Activated T-helper 1 cell treated with anti-CD3 and anti-CD28 coated beads, Interleukin-2, amount 50 U/mL, for 16 hours (primary cell): ENCODE results near the gene XRCC6.
"Not testable (repeated sequence)": the region's sequence is repeated elsewhere in the genome, so short reads cannot be mapped to it uniquely, and the experiment has no call there.

Experiments
- DNase-seq, 2 donors: peaks; one replicate each; pipeline ENCODE4 v3.0.0-alpha.2; 2020; ENCODE audit warnings: low read depth in 1 of 2, low spot score in 1 of 2

Gene XRCC6

GRCh38 chr22:41648432-41648831, 27.3 kb downstream of the XRCC6 start:
- DNase-seq = no peak

- DNase-seq = no peak
Observed at GRCh38 chr22:41650229-41650628, 29.1 kb downstream of the XRCC6 start.

- DNase-seq = no peak
Observed at GRCh38 chr22:41650821-41651220, 29.7 kb downstream of the XRCC6 start.

- no peak for DNase-seq
Observed at GRCh38 chr22:41654322-41654721, 33.2 kb downstream of the XRCC6 start.

GRCh38 chr22:41656556-41656955, 35.5 kb downstream of the XRCC6 start:
- no peak for DNase-seq

GRCh38 chr22:41657709-41658108, 36.6 kb downstream of the XRCC6 start:
- no peak for DNase-seq

GRCh38 chr22:41658869-41659268, 37.8 kb downstream of the XRCC6 start:
- no peak for DNase-seq

- DNase-seq = no peak
Observed at GRCh38 chr22:41659941-41660340, 38.8 kb downstream of the XRCC6 start.

- no peak for DNase-seq
Observed at GRCh38 chr22:41660416-41660815, 39.3 kb downstream of the XRCC6 start.

GRCh38 chr22:41661088-41661487, 40.0 kb downstream of the XRCC6 start:
- DNase-seq = no peak

- no peak for DNase-seq
Observed at GRCh38 chr22:41661713-41662112, 40.6 kb downstream of the XRCC6 start.

GRCh38 chr22:41663594-41663993, 42.5 kb downstream of the XRCC6 start:
- DNase-seq = not testable (repeated sequence)

- DNase-seq = no peak
Observed at GRCh38 chr22:41664490-41664889, 43.4 kb downstream of the XRCC6 start.

GRCh38 chr22:41664951-41665350, 43.9 kb downstream of the XRCC6 start:
- DNase-seq = no peak

- no peak for DNase-seq
Observed at GRCh38 chr22:41668971-41669911, 48.1 kb downstream of the XRCC6 start.

GRCh38 chr22:41672096-41672495, 51.0 kb downstream of the XRCC6 start:
- not testable (repeated sequence) for DNase-seq

- no peak for DNase-seq
Observed at GRCh38 chr22:41672780-41673509, 51.9 kb downstream of the XRCC6 start.

- DNase-seq = no peak
Observed at GRCh38 chr22:41674846-41675340, 53.8 kb downstream of the XRCC6 start.

GRCh38 chr22:41676134-41676533, 55.0 kb downstream of the XRCC6 start:
- no peak for DNase-seq

GRCh38 chr22:41681616-41682015, 60.5 kb downstream of the XRCC6 start:
- no peak for DNase-seq

- DNase-seq = peak; percentile 73 to 77
Observed at GRCh38 chr22:41682033-41682807, 61.1 kb downstream of the XRCC6 start.
